ENCODE results near the gene SLC9A9.

The SLC9A9 gene

DNA sequence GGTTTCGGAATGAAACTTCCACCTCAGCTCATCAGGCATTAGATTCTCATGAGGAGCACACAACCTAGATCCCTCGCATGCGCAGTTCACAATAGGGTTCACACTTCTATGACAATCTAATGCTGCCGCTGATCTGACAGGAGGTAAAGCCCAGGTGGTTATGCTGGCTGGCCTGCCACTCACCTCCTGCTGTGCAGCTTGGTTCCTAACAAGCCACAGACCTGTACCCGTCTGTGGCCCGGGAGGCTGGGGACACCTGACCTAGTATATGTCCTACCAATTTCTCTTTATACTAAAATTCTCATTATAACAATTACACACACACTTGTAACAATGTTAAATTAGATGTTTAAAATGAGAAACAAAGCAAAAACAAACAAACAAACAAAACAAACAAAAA lies 172.2 kb downstream of the SLC9A9 start:
- DNase-seq: no peak

DNA sequence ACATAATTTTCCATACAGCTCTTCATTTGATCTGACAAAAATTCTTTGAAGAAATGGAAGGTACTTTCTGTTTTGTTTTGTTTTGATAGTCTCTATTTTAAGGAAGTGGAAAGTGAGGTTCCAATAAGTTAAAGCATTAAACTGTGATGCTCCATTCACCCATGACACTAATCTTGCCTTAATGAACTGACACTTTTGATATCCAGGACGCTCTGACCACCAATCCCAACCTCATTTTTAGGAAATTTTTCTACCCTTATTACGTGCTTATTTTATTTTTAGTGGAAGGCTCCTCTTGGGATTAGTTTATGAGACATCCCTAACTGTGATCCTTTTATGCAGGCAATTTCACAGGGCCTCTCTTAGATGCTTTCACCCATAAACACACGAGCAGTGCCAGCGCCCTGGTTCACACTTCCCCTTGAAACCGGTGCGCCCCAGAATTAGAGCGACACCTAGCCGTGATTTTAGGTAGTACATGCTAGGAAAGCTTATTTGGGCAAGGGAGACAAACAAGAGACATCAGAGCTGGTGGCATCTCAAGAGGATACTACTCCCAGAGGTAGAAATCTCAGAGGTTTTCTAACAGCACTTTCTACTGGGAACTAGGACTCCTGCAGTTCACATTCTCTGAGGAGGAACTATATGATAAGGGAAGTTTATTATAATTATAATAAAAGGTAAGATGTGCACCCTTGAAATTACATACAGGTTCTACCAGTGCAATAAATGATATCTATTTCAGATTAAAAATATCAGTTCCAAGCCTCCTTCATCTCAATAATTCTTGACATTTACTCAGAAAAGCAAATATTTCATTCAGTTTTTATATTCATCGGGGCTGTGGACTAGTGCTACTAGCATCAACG lies 173.9 kb downstream of the SLC9A9 start:
- peak; percentile 75 for DNase-seq

GRCh38 chr3:143672396-143673165 lies 175.7 kb downstream of the SLC9A9 start:
- DNase-seq: no peak

DNA sequence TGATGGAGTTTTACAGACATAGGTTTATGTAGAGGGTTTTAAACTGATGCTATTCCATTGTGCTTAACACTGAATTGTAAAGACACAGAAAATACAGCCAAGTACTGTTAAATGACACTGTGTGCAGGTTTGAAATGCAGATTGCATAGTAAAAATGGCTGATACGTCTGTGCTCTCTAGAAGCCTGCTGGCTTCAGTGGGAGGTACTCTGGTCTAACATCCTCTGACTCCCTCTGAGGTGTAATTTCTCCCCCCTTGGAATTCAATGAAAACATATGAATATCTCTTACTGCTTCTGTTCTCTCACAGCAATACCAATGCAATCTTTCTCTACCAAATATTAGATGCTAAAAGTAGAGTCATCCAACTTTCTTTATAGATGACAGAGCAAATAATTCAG lies 176.6 kb downstream of the SLC9A9 start:
- DNase-seq: no peak

DNA sequence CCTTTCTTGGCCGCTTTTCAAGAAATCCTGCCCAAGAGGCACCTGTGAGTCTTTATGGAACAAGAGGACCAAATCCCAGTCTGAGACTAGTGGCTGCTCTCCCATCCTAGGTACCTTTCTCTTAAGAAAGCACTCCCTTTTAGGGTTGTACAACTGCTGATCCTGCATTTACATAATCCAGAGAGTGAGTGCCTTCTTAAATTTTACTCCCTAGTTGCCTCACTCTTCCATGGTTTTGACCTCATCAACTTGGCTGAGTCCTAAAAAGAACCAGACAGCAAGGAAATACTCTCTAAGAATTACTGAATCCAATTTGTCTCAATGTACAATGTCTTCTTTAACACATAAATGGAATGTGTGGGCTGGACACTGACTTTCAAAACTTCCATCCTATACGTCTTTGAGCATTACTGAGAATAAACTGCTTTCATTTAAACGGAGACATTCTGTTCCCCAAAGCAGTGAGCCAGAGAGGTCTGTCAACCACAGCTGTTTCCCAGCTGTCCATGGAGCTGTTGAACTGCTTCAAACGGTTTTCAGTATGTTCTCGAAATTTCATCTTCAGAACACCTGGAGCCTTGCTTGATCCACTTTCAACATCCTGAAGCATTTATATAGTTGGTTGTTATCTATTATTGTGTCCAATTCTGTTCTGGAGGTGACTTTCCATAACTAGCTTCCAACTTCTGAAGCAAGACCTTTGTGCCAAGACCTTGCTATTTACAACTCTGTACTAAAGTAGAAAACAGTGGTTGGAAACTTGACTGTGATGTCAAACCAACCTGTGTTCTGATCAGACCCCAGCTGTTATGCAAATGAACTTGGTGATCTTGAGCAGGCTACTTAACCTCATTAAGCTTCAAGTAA lies 179.1 kb downstream of the SLC9A9 start:
- no peak for DNase-seq

DNA sequence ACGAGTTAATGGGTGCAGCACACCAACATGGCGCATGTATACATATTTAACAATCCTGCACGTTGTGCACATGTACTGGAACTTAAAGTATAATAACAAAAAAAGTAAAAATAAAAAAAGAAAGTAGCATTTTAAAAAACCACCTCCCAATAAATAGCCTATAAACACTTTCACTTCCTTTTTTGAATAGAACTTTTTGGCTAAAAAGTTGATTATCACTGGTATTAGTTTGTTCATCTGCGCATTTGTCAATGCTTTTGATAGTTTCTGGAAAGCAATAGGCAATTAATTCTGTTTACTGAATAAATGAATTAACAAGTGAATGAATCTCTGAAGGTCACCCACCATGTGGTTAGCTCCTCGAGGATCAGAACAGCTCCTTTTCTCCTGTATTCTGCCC lies 179.9 kb downstream of the SLC9A9 start:
- no peak for DNase-seq

GRCh38 chr3:143661677-143662076 lies 186.6 kb downstream of the SLC9A9 start:
- no peak for DNase-seq

DNA sequence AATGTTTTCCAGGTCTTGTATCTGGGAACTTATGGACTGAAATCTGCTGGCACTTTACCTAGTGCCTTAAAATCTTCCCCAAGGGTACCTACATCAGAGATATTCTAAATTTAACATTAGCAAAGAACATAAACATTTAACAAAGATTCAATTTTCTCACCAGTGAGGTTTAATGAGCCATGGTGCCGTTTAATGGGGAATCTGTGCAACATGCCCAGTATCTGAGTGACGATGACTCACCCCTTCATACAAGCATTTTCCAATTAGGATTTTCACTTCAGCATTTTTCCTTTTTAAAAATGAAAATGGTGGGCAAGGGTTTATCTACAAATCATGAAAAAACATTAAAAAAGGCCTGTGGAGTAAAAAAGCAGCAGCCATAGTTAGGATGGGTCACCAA lies 189.4 kb downstream of the SLC9A9 start:
- no peak for DNase-seq

DNA sequence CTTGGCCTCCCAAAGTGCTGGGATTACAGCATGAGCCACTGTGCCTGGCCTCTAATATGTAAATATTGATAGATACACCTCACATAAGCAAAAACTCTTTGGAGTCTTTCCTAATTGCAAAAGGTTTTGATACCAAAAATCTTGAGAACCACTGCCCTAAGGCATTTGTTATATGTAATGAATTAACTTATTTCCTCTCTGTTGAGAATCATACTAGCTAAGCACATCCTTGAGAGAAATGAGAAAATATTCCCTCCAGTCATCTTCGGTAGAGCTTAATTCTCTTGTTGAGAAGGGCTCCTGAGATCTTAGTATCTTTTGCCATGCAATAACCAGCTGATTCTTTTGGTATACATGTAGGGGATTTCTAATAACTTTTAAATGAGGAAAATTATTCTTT lies 190.2 kb downstream of the SLC9A9 start:
- DNase-seq: no peak

- no peak for DNase-seq
Measured at GRCh38 chr3:143657391-143657790, 190.9 kb downstream of the SLC9A9 start.

GRCh38 chr3:143654906-143655305 lies 193.4 kb downstream of the SLC9A9 start:
- DNase-seq: no peak

DNA sequence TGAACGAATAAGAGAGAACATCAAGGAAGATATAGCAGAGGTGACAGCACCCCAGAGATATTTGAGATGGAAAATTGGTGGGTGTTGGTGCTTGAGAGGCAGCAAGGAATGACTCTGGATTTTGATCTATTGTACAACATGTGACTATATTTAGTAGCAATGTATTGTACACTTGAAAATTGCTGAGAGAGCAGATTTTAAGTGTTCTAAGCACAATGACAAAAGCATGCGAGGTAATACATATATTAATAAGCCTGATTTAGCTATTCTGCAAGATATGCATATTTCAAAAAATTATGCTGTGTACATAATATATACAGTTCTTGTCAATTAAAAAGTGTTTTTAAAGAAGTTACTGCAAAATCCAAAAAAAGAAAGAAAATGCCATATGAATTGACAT lies 194.3 kb downstream of the SLC9A9 start:
- DNase-seq: no peak

DNA sequence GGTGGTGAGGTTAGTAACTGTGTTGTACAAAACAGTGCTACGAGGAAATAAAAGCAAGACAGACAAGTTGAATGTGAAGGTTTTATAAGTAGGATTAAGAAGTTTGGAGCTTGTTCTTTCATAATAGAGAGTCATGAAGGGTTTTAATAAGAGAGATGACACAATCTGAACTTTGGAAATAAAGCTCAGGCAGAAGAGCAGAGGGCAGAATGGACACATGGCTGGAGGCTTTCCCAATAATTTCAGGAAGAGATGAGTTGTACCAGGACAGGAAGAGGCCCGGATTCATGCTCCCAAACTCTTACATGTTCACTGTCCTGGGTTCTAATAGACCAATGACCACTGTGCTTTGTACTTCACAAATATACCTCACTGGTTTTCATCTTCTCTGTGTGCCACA lies 194.8 kb downstream of the SLC9A9 start:
- no peak for DNase-seq

DNA sequence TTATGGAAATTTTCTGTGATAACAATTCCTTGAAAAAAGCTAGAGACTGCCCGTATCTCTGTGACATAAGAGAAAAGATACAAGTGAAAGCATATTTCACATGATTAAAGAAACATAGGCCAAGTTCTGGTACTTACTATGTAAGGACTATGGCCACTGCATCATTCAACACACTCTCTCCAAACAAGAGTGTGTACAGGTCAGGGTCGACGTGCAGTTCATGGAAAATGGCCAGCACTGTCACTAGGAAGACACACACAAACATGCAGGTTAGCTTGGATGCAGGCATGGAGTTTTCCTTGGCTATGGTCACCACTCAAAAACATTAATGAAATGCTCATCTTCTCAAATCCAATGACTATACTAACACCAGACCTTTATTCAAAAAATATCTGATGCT lies 196.2 kb downstream of the SLC9A9 start:
- DNase-seq: no peak

DNA sequence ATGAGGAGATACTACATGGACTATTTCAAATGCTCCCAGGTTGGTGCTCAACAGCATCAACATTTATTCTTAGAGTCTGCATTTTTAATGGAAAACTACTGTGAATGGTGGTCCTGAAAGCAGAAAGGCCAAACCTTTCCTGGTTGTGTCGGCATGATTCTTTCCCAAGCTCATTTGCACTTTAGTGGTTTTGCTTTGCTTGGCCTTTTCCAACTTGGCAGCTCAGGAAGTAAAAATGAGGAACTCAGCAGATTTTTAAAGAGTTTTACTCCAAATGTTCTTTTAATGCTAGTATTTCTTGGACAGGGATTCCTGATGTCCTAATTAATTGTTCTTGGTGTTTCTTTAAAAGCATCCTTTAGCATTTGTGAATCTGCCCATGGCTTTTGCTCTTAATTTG lies 197.4 kb downstream of the SLC9A9 start:
- DNase-seq: no peak

- no peak for DNase-seq
Measured at GRCh38 chr3:143650120-143650519, 198.1 kb downstream of the SLC9A9 start.

- no peak for DNase-seq
Measured at GRCh38 chr3:143648708-143649107, 199.6 kb downstream of the SLC9A9 start.

GRCh38 chr3:143648218-143648617 lies 200.1 kb downstream of the SLC9A9 start:
- DNase-seq: no peak

- DNase-seq: no peak
Measured at GRCh38 chr3:143644370-143645089, 203.7 kb downstream of the SLC9A9 start.

GRCh38 chr3:143643905-143644304 lies 204.4 kb downstream of the SLC9A9 start:
- no peak for DNase-seq

GRCh38 chr3:143640774-143641173 lies 207.5 kb downstream of the SLC9A9 start:
- DNase-seq: no peak

- no peak for DNase-seq
Measured at GRCh38 chr3:143637133-143637532, 211.1 kb downstream of the SLC9A9 start.

DNA sequence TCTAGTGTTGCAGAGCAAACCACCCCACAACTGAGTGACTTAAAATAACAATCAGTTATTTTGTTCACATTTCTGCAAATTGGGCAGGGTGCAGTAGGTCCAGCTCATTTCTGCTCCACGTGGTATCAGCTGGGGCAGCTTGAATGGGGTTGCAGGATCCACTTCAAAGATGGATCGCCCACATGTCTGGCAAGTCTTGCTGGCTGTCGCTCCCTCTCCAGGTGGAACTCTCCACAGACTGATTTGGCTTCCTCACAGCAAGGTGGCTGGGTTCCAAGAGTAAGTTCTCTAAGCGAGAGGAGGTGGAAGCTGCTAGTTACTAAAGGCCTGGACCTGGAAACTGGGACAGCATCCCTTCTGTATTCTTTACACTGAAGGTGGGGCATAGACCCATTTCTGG lies 213.3 kb downstream of the SLC9A9 start:
- no peak for DNase-seq

All from CD4-positive, alpha-beta T cell treated with Interleukin-6 for 4 hours (primary cell).